Ascending aorta (tissue), 2 donors: Measurements from ENCODE around the gene SNX6. TPM values are rescaled to one million over a fixed set of nuclear protein-coding genes. Genes with fewer than 3 reads are reported as not detected.
A peak's percentile ranks its signal among the peaks of the same experiment; 100 is the strongest.
"Not testable (repeated sequence)": the region's sequence is repeated elsewhere in the genome, so short reads cannot be mapped to it uniquely, and the experiment has no call there.

Source experiments
- DNase-seq, 2 donors: peaks; one replicate each; pipeline ENCODE4 v3.0.0-alpha.2; 2019; ENCODE audit warnings: low spot score in 2 of 2
- H3K27ac ChIP-seq, 2 donors: fragments of 200-600 bp; sonication (generic); one replicate each; pipeline ENCODE4 v1.5.1; 2016 to 2017; ENCODE audit warnings: mild to moderate bottlenecking in 1 of 2
- H3K27me3 ChIP-seq: fragments of 200-600 bp; sonication (generic); one replicate; pipeline ENCODE4 v1.5.1; 2017
- H3K36me3 ChIP-seq, 2 donors: fragments of 200-600 bp; sonication (generic); one replicate each; pipeline ENCODE4 v1.5.1; 2016
- H3K4me1 ChIP-seq, 2 donors: fragments of 200-600 bp; sonication (generic); one replicate each; pipeline ENCODE4 v1.5.1; 2016 to 2017; ENCODE audit warnings: mild to moderate bottlenecking in 1 of 2
- H3K4me3 ChIP-seq, 2 donors: fragments of 200-600 bp; sonication (generic); one replicate each; pipeline ENCODE4 v1.5.1; 2016 to 2017; ENCODE audit warnings: mild to moderate bottlenecking in 1 of 2
- H3K9me3 ChIP-seq, 2 donors: fragments of 200-600 bp; sonication (generic); one replicate each; pipeline ENCODE4 v1.5.1; 2016
- CTCF ChIP-seq, 3 experiments: fragments of 200-600 bp in 2 of 3; fragments of 450-650 bp in 1 of 3; sonication (generic) in 2 of 3; IDR thresholded peaks; one replicate each; pipeline ENCODE4 v1.5.1; 2016 to 2019; ENCODE audit warnings: antibody characterized with exemption in 3 of 3, mild to moderate bottlenecking in 1 of 3, moderate library complexity in 1 of 3
- intact Hi-C: fragments of 100-400 bp; cut with DNase I; formaldehyde crosslinking; loops from one replicate; pipeline ENCODE4 v1.15.1; 2023
- total RNA-seq: library from RNA; depleted of rRNA; stranded (reverse); fragments of >200 nt; gene quantifications from one replicate; pipeline ENCODE4 v1.1.0, GENCODE V29; 2016

SNX6 gene
- total RNA-seq, 1 donor from 2014 or later = 25.3 TPM

GRCh38 chr14:34540181-34541059 lies 89.5 kb downstream of the SNX6 start:
- intact Hi-C loops, H3K9me3 ChIP-seq, DNase-seq, H3K4me1 ChIP-seq, H3K36me3 ChIP-seq, H3K27me3 ChIP-seq: not testable (repeated sequence)
- H3K4me3 ChIP-seq = peak overlapping the region; percentile 75 to 86
- H3K27ac ChIP-seq = peak overlapping the region; percentile 92

- intact Hi-C loops = loop anchor here (5.0 to 10.0 kb wide), 6 partner anchors 77 to 865 kb away; partner anchors contain the start of genes CFL2, NFKBIA, SNX6 and SPTSSA
- no peaks in the 10 kb centered on the region for H3K27me3 ChIP-seq
- no peaks in the 10 kb centered on the region for H3K9me3 ChIP-seq
- H3K27ac ChIP-seq = peak within 1 kb of the TSS; percentile 92
- peak within 1 kb of the TSS; percentile 75 to 86 for H3K4me3 ChIP-seq
- H3K36me3 ChIP-seq = peaks cover 7 to 14% of the 10 kb centered on the region in 2 donors
- H3K4me1 ChIP-seq = peaks cover 2 to 3% of the 10 kb centered on the region in 2 donors
- TF ChIP-seq CTCF (IDR thresholded peaks at IDR 0.05) = no peak
- peak; percentile 96 to 99 for DNase-seq
Observed at GRCh38 chr14:34539407-34540180, 90.4 kb downstream of the SNX6 start, which contains the start of gene EAPP. EAPP (minus strand) TSS chr14:34539701; CDS start chr14:34539628, 73 bp downstream.

GRCh38 chr14:34538871-34539406 lies 91.0 kb downstream of the SNX6 start:
- Histone ChIP-seq H3K9me3 (no peaks in the 10 kb centered on the region), H3K27me3 (no peaks in the 10 kb centered on the region), H3K4me3 (peak overlapping the region; percentile 75 to 86), H3K4me1 (peaks cover 2 to 3% of the 10 kb centered on the region in 2 donors), H3K36me3 (peaks cover 11 to 20% of the 10 kb centered on the region in 2 donors), H3K27ac (peak overlapping the region; percentile 92)
- intact Hi-C loops = loop anchor here (5.0 to 10.0 kb wide), 6 partner anchors 77 to 866 kb away; partner anchors contain the start of genes CFL2, NFKBIA, SNX6 and SPTSSA
- no peak for DNase-seq
- TF ChIP-seq CTCF (IDR thresholded peaks at IDR 0.05) = no peak

GRCh38 chr14:34538096-34538495 lies 91.9 kb downstream of the SNX6 start:
- H3K4me1 ChIP-seq, H3K9me3 ChIP-seq, H3K27me3 ChIP-seq, DNase-seq: not testable (repeated sequence)
- Histone ChIP-seq H3K36me3 (peaks cover 13 to 29% of the 10 kb centered on the region in 2 donors), H3K27ac (peak overlapping the region; percentile 92), H3K4me3 (peak overlapping the region; percentile 75 to 86)
- intact Hi-C loops = loop anchor here (5.0 to 10.0 kb wide), 6 partner anchors 76 to 867 kb away; partner anchors contain the start of genes CFL2, NFKBIA, SNX6 and SPTSSA

DNA sequence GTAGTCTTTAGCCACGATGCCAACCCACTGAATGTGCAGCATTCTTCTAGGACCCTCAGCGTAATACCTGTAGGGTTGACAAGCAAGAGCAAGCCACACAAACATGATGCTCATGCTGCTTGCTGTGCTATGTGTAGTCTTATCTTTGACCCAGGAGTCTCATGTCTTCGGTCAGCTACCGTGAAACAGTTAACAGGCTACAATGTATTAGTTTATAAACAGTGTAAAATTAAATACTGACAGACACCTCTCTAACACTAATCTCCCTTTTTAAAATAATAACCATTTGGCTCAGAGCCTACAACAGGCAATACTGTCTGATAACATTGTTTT lies 92.3 kb downstream of the SNX6 start:
- intact Hi-C loops = loop anchor here (5.0 to 10.0 kb wide), 6 partner anchors 75 to 867 kb away; partner anchors contain the start of genes CFL2, NFKBIA, SNX6 and SPTSSA
- Histone ChIP-seq H3K9me3 (no peaks in the 10 kb centered on the region), H3K36me3 (peaks cover 17 to 33% of the 10 kb centered on the region in 2 donors), H3K27me3 (no peaks in the 10 kb centered on the region), H3K4me1 (peaks cover 2 to 3% of the 10 kb centered on the region in 2 donors), H3K4me3 (peak overlapping the region in 1 of 2 donors; percentile 75), H3K27ac (peak overlapping the region in 1 of 2 donors; percentile 92)
- no peak for TF ChIP-seq CTCF (IDR thresholded peaks at IDR 0.05)
- no peak for DNase-seq
